PFSK-1 (cell line): ENCODE results near the gene SRPK2.

Experiments used
- FOXP2 ChIP-seq: optimal IDR thresholded peaks from 2 replicates; pipeline ENCODE3; 2011; ENCODE audit warnings: borderline replicate concordance, control low read depth, inconsistent platforms; ENCODE audit not compliant: insufficient read depth; ENCODE audit errors: extremely low read length, extremely low read depth
- POLR2AphosphoS5 ChIP-seq: IDR thresholded peaks from 2 replicates; pipeline ENCODE4 v1.6.1; 2012; ENCODE audit warnings: low read depth, mild to moderate bottlenecking, control low read depth, low read length, moderate library complexity
- TAF1 ChIP-seq: IDR thresholded peaks from 2 replicates; pipeline ENCODE4 v1.6.1; 2012; ENCODE audit warnings: low read length, control low read depth, borderline replicate concordance; ENCODE audit not compliant: insufficient read depth

DNA sequence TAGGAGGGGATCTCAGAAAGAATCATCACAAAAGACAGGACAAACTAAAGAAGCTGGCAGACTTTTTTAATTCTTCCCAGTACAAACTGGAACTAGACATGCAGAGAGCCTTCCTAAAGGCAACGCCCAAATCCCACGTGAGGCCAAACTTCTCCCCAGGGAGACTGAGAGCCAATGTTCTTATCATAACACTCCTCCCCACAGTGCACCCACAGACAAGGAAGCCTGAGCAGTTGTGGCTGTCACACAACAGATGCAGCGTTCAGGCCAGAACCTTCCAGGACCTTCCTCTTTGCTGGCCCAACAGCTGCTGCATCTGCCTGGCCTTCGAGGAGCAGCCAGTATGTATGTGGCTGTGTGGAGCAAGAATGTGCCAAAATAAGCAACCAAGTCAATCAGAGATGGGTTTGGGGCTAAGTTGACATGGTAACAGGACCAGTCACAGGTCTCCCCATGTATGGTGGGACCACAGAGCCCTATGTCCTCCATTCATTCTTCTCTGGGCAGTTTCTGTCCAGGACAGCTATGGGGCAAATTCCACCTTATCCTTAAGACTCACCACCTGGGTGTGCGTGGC lies 34.9 kb downstream of the SRPK2 start:
- TF ChIP-seq POLR2AphosphoS5 (no peak), TAF1 (no peak), FOXP2 (no peak)
